ENCODE results near the gene TDRD1.

DNA sequence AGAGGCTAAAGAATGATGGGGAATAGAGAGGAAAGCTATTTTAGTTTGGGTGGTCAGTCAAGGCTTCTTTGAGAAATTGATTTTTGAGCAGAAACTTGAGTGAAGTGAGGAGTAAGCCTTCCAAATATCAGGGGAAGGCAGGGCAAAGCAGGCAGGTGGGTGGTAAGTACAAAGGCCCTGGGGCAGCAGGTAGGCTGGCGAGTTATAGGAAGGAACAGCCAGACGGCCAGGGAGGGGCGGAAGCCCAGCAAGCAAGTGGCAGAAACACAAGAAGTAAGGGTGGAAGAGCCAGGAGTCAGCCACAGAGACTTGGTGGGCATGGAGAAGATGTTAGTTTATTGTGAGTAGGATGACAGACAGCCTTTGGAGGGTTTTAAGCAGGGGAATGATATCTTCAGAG is 94.8 kb downstream of the TDRD1 start:
- TF ChIP-seq, protein P1, sequence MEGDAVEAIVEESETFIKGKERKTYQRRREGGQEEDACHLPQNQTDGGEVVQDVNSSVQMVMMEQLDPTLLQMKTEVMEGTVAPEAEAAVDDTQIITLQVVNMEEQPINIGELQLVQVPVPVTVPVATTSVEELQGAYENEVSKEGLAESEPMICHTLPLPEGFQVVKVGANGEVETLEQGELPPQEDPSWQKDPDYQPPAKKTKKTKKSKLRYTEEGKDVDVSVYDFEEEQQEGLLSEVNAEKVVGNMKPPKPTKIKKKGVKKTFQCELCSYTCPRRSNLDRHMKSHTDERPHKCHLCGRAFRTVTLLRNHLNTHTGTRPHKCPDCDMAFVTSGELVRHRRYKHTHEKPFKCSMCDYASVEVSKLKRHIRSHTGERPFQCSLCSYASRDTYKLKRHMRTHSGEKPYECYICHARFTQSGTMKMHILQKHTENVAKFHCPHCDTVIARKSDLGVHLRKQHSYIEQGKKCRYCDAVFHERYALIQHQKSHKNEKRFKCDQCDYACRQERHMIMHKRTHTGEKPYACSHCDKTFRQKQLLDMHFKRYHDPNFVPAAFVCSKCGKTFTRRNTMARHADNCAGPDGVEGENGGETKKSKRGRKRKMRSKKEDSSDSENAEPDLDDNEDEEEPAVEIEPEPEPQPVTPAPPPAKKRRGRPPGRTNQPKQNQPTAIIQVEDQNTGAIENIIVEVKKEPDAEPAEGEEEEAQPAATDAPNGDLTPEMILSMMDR (IDR thresholded peaks at IDR 0.05 in 2 of 3, conservative IDR thresholded peaks at IDR 0.05 in 1 of 3; ENCODE audit: insufficient read depth in 2 of 3, low read depth in 1 of 3, low read length in 3 of 3): no peak
- TF ChIP-seq, protein P2, sequence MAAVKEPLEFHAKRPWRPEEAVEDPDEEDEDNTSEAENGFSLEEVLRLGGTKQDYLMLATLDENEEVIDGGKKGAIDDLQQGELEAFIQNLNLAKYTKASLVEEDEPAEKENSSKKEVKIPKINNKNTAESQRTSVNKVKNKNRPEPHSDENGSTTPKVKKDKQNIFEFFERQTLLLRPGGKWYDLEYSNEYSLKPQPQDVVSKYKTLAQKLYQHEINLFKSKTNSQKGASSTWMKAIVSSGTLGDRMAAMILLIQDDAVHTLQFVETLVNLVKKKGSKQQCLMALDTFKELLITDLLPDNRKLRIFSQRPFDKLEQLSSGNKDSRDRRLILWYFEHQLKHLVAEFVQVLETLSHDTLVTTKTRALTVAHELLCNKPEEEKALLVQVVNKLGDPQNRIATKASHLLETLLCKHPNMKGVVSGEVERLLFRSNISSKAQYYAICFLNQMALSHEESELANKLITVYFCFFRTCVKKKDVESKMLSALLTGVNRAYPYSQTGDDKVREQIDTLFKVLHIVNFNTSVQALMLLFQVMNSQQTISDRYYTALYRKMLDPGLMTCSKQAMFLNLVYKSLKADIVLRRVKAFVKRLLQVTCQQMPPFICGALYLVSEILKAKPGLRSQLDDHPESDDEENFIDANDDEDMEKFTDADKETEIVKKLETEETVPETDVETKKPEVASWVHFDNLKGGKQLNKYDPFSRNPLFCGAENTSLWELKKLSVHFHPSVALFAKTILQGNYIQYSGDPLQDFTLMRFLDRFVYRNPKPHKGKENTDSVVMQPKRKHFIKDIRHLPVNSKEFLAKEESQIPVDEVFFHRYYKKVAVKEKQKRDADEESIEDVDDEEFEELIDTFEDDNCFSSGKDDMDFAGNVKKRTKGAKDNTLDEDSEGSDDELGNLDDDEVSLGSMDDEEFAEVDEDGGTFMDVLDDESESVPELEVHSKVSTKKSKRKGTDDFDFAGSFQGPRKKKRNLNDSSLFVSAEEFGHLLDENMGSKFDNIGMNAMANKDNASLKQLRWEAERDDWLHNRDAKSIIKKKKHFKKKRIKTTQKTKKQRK (IDR thresholded peaks at IDR 0.05; ENCODE audit: borderline replicate concordance, low read depth, low read length): no peak
